IPS-18c (cell line): ENCODE results near the gene MOXD1.

ENCODE experiments used
- H3K4me3 ChIP-seq: 2 replicates; pipeline ENCODE4 v1.7.0; 2013; ENCODE audit warnings: low read depth, mild to moderate bottlenecking, low read length, moderate library complexity; ENCODE audit not compliant: insufficient read depth
- H3K9me3 ChIP-seq: one replicate; pipeline ENCODE4 v1.6.1; 2013; ENCODE audit warnings: mild to moderate bottlenecking, low read length, moderate library complexity; ENCODE audit not compliant: control insufficient read depth, insufficient read depth

The MOXD1 gene

GRCh38 chr6:132404736-132405135, 3.5 kb upstream of the MOXD1 start:
- Histone ChIP-seq H3K4me3 (no peak overlapping the region), H3K9me3 (no peaks in the 10 kb centered on the region)

DNA sequence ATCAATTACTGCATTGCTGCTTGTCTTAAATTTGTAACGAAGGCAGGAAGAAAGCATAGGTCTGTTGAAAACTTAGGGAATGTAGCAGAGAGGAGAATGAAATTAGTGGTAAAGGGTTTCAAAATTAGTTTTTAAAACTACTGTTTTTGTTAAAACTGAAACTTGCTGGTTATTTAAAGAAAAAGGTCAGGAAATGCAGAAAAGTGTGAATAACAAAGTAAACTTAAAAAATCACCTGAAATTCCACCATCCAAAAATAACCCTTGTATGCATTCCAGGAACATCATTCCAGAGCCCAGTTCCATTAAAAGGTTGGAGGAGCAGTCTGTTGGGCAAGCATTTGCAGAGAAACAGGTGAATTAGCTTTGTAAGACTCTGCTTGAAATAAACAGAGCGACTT, 3.1 kb upstream of the MOXD1 start:
- Histone ChIP-seq H3K4me3 (no peak overlapping the region), H3K9me3 (no peaks in the 10 kb centered on the region)

DNA sequence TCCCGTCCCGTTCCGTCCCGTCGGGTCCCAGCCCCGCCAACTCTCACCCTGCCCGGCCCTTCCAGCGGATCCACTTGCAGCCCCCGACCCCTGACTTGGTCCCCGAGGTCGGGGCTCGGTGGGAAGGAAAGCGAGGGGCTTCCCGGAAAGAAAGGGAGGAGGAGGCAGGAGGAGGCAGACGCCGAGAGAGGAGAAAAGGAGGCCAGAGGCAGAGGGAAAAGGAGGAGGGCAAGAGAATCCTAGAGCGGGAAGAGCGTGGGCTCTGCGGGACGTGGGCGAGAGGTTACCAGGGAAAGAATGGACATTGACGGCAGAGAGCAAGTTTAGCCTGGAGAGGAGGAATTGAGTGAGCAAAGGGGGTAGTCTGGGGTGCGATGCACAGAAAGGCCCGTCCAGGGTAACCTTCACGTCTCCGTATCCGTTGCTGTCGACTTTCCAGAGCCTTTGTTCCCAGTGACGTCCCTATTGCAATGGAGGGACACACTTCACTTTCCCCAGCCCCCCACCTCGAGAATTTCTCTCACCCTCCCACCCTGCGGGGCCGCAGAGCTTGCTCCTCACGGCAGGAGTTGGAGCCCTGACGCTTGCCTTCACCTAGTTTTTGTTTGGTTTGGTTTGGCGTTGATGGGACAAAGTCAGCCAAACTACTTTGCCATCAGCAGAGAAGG, 477 bp upstream of the MOXD1 start:
- peak overlapping the region; percentile 77 for H3K4me3 ChIP-seq
- no peaks in the 10 kb centered on the region for H3K9me3 ChIP-seq

DNA sequence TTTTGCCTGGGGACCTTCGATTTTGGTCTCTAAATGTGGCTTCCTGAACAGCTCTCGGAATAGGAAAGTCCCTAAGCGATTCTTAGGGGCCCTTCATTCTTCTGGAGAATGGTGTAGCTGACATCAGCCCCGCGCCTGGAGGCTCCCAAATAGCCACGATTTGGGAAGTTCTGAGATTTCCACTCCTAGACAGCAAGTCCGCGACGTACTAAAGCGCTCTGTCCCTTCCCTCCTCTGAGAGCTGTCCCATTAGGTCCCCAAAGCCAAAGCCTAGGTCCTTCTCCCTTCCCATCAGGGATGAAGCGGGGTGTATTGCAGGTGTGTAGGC, 756 bp downstream of the MOXD1 start:
- H3K4me3 ChIP-seq = peak overlapping the region; percentile 77
- H3K9me3 ChIP-seq = no peaks in the 10 kb centered on the region

- Histone ChIP-seq H3K9me3 (no peaks in the 10 kb centered on the region), H3K4me3 (no peak overlapping the region)
Measured at GRCh38 chr6:132399376-132400074, 1.8 kb downstream of the MOXD1 start.

DNA sequence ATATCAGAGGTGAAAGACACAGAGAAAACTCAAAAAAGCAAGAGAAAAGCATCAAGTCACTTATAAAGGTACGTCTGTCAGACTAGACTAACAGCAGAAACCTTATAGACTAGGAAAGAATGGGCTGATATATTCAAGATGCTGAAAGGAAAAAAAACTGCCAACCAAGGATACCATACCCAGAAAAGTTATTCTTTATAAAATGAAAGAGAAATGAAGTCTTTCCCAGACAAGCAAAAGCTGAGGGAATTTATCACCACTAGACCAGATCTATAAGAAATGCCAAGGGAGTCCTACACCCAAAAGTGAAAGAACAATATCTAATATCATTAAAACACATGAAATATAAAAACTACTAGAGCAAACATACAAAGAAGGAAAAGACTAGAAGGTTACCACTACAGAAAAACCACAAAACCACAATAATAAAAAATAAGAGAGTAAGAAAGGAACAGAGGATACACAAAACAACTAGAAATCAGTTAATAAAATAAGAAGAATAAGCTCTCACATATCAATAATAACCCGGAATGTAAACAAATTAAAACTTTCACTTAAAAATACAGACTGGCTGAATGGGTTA, 6.2 kb downstream of the MOXD1 start:
- Histone ChIP-seq H3K4me3 (no peak overlapping the region), H3K9me3 (peaks cover 4% of the 10 kb centered on the region)

DNA sequence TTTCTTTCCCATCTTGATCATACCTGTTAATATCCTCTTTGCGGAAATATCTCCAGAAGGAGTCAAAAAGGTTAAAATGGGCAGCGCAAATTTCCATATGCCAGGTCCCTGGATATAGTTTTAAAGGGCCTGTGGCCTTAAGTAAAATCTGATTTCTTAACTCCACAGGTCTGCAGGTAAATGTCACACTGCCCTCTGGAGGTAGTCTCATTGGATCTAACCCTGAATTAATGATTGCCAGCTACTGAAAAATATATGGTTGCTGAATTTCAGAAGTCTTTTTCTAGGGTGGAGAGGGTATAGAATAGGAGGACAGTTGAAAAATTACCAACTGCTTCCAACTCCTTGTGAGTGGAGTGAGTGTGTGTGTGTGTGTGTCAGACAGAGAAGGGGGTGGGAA, 8.5 kb downstream of the MOXD1 start:
- no peak overlapping the region for H3K4me3 ChIP-seq
- peaks cover 4% of the 10 kb centered on the region for H3K9me3 ChIP-seq

- Histone ChIP-seq H3K4me3 (no peak overlapping the region), H3K9me3 (peaks cover 4% of the 10 kb centered on the region)
Measured at GRCh38 chr6:132392270-132392646, 9.0 kb downstream of the MOXD1 start.

DNA sequence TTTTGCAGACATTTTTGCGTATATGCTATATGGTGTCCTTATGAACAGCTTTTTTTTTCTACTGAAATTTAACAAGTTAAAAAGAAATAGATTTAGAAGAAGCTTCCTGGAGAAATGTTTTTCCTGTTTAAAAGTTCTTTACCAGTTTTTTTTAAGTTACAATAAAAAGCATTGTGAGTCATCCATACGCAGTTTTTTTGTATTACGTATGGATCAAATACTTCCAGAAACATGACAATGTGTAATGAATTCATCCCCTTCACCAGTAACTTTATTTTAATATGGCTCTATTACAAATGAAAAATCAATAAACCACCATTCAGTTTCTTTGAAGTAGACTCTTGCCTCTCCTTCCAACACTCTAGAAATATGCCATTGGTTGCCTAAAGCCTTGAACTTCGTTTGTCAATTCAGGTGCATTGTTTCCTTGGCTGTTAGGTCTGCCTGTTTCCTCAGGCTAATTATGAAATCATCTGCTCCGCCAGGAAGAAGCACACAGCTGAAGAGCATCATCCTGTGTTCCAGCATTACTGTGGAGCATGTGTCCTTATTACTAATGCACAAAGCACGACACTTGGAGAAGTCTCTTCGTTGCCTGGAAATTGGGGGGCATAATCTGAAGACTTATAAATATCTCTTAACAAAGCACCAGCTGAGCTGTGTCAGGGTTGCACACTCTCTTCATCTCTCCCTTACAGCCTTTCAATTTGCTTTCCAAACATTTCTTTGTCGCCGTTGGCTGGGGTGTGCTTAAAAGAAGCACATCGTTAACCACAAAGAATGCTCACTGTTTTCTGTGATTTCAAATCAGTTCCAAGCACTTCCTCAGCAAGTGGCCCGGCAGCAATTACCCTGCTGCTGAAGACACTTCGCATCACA, 9.6 kb downstream of the MOXD1 start:
- Histone ChIP-seq H3K9me3 (peaks cover 4% of the 10 kb centered on the region), H3K4me3 (no peak overlapping the region)

GRCh38 chr6:132390451-132390850, 10.8 kb downstream of the MOXD1 start:
- Histone ChIP-seq H3K9me3 (peaks cover 4% of the 10 kb centered on the region), H3K4me3 (no peak overlapping the region)

GRCh38 chr6:132390017-132390416, 11.3 kb downstream of the MOXD1 start:
- no peak overlapping the region for H3K4me3 ChIP-seq

DNA sequence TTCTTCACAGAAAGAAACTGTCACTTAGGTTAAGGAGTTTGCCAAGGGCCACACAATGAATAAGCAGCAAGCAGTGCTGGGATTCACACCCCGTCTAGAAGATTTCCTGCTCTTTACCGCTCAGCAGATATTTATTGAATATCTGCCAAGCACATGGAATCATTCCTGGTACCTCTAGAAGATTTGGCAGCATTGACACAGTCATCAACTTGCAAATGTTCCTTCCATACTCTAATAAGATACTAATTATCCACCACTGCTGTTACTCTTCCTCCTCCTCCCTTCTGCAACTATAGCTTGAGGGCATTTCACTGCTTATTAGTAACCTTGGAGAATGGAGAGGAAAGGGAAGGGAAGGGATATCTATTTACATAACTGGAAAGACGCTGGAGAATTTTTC, 13.0 kb downstream of the MOXD1 start:
- no peaks in the 10 kb centered on the region for H3K9me3 ChIP-seq
- no peak overlapping the region for H3K4me3 ChIP-seq

More at GRCh38 chr6:132390017-132390416, 11.3 kb downstream of the MOXD1 start:
- peaks cover 4% of the 10 kb centered on the region for H3K9me3 ChIP-seq

- Histone ChIP-seq H3K4me3 (no peak overlapping the region), H3K9me3 (no peaks in the 10 kb centered on the region)
Measured at GRCh38 chr6:132382630-132383175, 18.6 kb downstream of the MOXD1 start.

- no peaks in the 10 kb centered on the region for H3K9me3 ChIP-seq
- no peak overlapping the region for H3K4me3 ChIP-seq
Measured at GRCh38 chr6:132381381-132381780, 19.9 kb downstream of the MOXD1 start.

DNA sequence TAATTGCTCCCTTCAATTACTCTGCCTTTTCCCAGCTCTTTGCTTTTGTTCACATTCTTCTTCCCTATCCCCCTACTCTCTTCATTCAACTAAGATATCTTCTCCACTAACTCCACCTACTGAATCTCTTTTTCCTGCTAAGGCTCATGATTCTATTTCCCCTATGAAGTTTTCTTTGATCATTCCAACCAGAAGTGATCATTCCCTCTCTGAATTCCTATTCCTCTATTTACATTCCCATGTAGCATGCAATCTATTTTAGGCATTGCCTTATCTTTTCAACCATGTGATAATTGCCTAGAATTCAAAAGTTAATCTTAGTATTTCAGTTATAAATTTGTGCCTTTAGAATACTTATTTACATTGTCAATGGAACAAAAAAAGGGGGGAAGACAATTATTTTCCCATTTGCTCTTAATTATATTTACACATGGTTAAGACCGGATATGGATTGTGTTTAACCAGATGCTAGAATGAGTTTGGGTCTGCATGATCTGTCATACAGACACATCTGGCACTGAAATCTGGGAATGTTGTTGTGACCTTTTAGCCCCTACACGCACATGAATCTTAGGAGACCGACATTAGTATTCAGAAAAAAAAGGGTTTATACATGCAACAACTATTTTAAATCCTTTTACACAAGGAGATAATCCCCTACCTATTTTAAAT, 20.8 kb downstream of the MOXD1 start:
- no peaks in the 10 kb centered on the region for H3K9me3 ChIP-seq

GRCh38 chr6:132369526-132369925, 31.7 kb downstream of the MOXD1 start:
- Histone ChIP-seq H3K9me3 (no peaks in the 10 kb centered on the region), H3K4me3 (no peak overlapping the region)

More for the DNA sequence above, 20.8 kb downstream of the MOXD1 start:
- H3K4me3 ChIP-seq = no peak overlapping the region

DNA sequence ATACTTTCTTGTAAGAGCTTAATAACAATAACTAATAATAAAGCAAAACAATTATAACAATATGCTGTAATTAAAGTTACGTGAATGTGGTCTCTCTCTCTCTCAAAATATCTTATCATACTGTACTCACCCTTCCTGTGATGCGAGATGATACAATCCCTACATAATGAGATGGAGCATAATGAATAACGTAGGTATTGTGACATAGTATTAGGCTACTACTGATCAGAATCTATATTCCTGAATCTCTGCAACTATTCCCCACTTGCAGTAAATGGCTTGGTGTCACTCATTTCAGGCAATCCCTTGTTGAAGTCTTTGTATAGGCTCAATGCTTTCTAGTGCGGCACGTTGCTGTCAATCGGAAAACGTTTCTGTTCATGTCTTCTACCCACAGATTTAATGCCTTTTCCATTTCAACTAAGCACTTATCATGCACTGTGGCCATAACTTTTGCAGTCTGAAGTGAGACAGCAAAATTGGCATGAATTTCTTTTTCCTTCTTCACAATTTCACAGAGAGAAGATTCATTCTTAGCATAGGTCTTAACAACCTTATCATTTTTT, 32.3 kb downstream of the MOXD1 start:
- H3K4me3 ChIP-seq = no peak overlapping the region
- H3K9me3 ChIP-seq = no peaks in the 10 kb centered on the region
